COLO668 (cell line): ENCODE measurements around the gene PAX4.
"Not testable (repeated sequence)": the region's sequence is repeated elsewhere in the genome, so short reads cannot be mapped to it uniquely, and the experiment has no call there.

Source experiments
- DNase-seq: peaks from one replicate; lab custom pipeline; 2025; ENCODE audit not compliant: unreplicated experiment; lab: John Stamatoyannopoulos, UW

The PAX4 gene

DNA sequence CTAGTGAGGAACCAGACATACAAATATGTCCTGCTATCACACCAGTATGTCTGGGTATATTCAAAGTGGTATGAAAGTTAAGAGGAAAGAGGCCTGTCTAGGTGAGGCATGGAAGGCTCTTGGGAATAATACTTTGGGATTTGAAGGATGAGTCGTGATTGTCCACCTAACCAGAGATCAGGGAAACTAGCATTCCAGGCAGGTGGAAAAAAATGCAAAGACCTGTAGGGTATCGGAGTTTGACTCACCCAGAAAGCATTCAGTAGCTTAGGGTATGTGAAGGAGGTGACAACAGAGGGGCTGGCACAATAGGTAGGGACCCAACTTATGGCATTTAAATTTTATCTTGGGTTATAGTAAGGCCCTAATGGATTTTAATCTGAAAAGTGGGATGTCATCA, 31.6 kb downstream of the PAX4 start:
- no peak for DNase-seq

DNA sequence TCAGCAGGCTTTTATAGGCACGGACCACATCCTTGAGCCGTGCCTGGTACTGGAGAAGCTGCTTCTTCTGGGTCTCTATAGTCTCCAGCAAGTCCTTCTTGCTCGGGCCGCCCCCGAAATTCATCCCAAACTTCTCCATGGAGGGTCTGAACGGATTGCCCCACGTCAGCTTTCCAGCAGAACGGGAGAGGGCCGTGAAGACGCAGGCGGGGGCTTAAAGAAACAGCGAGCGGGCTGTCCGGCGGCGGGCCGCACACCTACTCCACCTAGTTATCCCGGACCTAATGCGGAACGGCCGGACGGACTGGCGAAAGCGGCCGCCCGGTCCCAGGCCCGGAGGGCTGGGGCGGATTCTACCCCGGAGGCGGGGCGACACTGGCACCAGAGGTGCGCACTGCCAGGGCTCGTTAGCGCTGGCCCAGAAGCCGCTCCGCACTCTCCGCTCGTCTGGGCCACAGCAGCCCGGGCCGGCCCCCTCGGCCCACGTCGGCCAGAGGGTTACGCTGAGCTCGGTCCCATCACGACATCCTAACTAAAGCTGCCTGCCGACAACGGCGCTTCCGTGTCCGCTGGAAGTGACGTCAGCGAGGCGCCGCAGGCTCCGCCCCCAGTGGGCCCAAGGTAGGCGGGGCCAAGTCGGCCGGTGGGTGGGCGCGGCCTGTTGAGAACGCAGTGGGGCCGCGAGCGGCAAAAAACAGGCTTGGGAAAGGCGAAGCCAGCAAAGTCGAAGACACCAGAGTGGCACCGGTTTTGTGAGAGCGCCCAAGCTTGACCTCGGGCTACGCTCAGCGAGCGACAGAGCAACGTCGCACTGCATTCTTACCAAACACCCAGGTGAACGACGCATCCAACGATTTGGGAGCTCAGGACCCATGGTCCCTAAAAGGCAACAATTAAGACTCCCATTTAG, 32.6 kb downstream of the PAX4 start, which contains the start of gene GCC1:
Gene GCC1, minus strand, starts transcription at position 553 of the 910 bp plus-strand sequence. Its CDS starts 414 bp downstream, at position 139.
- DNase-seq: peak; percentile 89

DNA sequence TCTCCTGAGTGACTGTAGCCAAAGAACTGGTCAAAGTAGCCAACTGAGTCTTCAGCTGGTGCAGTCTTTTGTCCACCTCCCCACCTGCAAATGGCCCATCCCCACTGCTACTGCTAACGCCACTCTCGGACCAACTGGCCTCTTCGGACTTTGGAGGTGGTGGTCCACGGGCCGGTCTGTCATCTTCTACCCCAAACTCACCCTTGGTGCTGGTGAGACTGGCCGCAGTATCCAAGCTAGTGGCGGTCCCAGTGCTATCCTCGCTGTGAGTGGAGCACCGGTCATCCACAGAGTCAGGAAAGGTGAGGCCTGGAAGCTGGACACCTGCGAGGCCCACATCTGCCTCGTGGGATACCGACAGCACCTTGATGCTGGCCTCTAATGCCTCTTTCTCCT, 33.3 kb downstream of the PAX4 start:
- DNase-seq: no peak

DNA sequence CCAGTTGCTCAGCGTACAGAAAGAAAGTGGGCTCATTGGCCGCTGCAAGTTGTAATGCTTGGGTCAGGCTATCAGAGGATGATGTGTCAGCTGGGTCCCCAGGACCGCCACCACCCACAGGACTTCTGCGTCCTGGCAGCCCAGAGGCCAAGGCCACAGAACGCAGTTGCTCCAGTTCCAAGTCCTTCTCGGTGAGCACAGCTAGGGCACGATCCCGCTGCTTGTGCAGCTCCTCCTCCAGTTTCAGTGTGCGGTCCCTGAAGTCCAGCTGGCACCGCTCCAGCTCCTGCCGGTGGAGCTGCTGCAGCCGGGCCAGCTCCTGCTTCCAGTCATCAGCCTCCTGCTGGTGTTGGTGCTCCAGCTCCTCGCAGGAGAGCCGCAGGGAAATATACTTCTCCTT, 35.6 kb downstream of the PAX4 start:
- no peak for DNase-seq

DNA sequence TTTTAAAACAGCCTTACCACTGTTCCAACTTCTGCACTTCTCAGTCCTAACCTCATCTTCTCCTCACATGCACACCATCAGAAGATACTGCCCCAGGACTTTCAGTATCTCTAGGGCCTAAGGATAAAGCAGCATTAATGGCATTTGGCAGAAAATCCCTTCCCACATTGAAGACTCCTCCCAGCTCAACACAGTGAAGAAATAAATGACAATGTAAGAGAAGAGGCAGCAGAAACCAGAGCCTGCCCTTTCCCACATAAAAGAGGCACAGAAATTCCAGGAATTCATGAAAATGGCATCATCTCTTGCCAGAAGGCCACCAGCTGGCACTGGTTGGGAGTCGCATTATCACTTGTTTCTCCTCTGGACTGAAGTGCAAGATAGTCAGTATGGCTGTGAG, 36.2 kb downstream of the PAX4 start:
- no peak for DNase-seq

DNA sequence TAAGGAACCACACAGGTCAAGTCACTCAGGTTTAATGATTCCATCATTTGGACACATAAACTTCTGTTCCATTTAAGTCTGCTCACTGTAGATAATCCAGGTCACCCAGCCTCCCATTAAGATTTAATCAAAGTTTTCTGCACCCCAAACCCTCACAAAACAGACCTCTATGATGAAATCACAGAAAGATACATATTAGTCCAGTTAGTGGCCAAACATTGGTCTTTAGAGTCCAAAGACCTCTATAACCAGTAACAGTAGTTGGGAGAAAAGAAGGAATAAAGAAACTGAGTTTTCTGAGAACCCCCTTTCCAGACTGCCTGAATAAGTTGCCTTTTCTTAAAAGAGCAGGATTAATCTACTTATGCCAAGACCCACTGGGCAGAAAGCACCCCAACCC, 37.3 kb downstream of the PAX4 start:
- no peak for DNase-seq

DNA sequence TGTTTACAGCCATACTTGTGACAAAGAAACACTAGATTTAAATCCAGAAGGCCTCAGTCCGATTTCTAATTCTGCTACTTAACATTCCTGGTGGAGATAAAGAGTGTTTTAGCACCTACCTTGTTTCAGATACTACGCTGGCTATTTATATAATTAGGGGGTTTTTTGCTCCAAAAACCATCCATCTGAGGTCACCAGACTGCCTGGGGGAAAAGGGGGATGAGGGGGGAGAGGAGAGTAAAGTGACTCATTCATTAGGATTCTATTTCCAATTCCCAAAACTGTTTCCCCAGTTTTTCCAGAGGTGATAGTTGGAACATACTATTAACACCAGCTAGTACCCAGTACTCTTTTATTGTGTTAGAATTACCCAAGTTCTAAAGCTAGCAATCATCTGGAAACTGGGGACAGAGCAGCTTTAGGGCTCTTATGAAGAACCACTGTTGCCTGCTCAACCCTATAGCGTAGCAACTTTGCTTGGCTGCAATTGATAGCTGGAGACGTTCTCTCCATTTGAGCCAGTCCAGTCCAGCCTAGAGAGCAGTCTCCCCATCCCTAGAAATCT, 39.1 kb downstream of the PAX4 start:
- DNase-seq: no peak

DNA sequence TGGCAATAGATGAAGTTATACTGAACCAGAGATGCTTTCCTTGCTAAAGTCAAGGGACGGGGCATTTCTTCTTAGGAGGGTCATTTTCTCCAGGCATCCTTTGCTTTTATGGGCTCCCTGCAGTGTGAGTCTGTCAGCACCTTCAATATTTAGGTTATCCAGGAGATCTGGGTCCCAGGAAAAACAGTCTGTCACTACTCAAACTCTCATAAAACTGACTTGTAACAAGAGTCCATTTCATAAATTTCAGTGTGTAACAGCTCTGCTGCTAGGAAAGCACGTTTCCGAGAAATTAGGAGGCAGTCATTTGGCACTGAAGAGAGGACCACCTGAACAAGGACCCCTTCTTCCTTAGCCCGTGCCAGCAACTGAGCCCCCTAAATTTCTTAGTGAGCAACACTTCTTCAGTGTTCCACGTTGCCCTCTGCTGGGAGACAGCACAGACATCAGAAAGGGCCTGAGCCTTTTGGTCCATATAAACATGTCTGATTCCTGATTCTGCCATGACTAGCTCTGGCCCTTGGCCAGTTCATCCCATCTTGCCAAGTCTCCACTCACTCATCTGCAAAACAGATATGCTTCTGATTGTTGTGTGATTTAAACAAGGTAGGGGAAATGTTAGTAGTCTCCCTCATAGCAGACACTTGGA, 39.8 kb downstream of the PAX4 start:
- no peak for DNase-seq

DNA sequence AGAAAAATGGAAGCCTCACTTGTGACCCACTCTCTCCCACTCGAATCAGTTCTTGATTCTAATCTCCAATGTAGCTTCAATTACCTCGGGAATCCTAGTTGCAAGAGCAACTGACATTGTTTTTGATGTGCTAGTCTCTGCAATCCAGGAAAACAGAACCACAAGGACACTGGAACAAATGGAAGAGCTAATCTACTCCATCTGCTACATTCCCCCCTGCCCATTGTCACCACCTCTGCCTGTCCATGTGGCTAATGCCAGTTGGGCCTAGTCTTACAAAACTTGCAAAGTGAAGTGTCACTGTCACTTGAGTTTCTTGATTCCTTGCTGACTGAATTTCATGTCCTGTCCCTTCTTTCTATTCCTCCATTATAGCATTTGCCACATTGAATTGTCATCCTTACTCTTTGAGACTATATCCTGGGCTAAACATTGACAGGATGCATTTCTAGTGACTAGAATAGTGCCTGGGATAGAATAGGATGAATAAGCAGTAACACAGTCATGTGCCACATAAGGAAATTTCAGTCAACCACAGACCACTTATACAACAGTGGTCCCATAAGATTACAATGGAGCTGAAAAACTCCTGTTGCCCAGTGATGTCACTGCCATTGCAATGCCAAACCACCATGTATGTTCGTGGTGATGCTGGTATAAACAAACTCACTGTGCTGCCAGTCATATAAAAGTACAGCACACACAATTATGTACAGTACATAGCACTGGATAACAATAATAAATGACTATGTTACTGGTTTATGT, 46.0 kb downstream of the PAX4 start:
- DNase-seq: no peak

DNA sequence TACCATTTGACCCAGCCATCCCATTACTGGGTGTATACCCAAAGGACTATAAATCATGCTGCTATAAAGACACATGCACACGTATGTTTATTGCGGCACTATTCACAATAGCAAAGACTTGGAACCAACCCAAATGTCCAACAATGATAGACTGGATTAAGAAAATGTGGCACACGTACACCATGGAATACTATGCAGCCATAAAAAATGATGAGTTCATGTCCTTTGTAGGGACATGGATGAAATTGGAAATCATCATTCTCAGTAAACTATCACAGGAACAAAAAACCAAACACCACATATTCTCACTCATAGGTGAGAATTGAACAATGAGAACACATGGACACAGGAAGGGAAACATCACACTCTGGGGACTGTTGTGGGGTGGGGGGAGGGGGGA, 49.9 kb downstream of the PAX4 start:
- DNase-seq: not testable (repeated sequence)

DNA sequence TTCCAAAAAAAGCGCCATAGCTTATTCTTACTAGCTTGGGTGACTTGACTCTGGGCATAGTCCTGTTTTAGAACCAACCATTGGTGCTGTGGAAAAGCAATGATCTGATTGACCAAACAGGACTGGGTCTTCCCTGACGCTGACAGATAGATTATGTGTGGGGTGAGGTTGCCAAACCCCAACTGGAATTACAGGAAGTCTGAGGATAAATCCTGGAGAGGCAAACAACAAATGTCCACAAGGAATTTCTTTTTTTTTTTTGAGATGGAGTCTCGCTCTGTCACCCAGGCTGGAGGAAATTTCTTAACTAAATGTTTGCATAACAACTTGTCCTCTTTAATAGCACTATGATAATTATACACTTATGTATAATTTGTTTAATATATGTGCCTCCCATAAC, 51.7 kb downstream of the PAX4 start:
- DNase-seq: no peak
